Urinary bladder (tissue), 4 donors: ENCODE measurements around the gene ZBTB5. TPM values are rescaled to one million over a fixed set of nuclear protein-coding genes. Genes with fewer than 3 reads are reported as not detected.

Experiments used
- DNase-seq: peaks from one replicate; pipeline ENCODE4 v3.0.0-alpha.2; 2015; ENCODE audit errors: extremely low spot score
- H3K27ac ChIP-seq: one replicate; pipeline ENCODE4 v1.5.1; 2013; ENCODE audit warnings: low read depth, mild to moderate bottlenecking, moderate library complexity
- H3K36me3 ChIP-seq: one replicate; pipeline ENCODE4 v1.6.1; 2013; ENCODE audit warnings: mild to moderate bottlenecking, moderate library complexity; ENCODE audit not compliant: insufficient read depth
- H3K4me1 ChIP-seq: one replicate; pipeline ENCODE4 v1.6.1; 2013; ENCODE audit warnings: mild to moderate bottlenecking, moderate library complexity; ENCODE audit not compliant: insufficient read depth
- H3K4me3 ChIP-seq: one replicate; pipeline ENCODE4 v1.5.1; 2013; ENCODE audit warnings: low read depth, low read length
- WGBS: extraction: QIAGEN DNeasy Blood & Tissue Kit; methylation state at CpG from one replicate; pipeline ENCODE4 v1.1.7; 2013; 5-methylcytosine and 5-hydroxymethylcytosine counted together
- polyA plus RNA-seq: library from polyadenylated mRNA; stranded (reverse); fragments of 200-250 nt; gene quantifications from one replicate; pipeline ENCODE4 v1.2.3, GENCODE V29; 2013
- total RNA-seq: library from RNA; depleted of rRNA; stranded (reverse); fragments of >200 nt; gene quantifications from one replicate; pipeline ENCODE4 v1.2.3, GENCODE V29; 2014
- donor health status: healthy with polysubstance abuse.
- donor health status: healthy.

The ZBTB5 gene
- total and polyA plus RNA-seq, 2 donors = 8.1 to 14.2 TPM

DNA sequence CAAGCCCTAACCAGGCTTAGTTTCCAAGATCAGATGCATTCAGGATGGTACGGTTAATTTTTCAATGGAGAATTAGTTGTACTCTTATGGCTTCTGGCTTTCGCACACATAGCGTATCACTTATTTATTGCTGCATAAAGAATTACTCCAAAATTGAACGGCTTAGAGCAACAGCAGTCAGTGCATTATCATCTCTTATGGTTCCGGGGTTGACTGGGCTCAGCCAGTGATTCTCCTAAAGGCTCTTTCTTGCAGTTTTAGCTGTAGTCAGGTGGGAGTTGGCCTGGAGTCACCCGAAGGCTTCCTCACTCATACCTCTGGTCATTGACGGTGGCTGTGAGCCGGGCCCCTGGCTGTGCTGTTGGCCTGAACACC lies 43.3 kb downstream of the ZBTB5 start:
- Histone ChIP-seq H3K4me3 (peak overlapping the region; percentile 66), H3K4me1 (no peaks in the 10 kb centered on the region), H3K36me3 (no peaks in the 10 kb centered on the region), H3K27ac (peak overlapping the region; percentile 77)
- DNase-seq = no peak
- 58% methylated on average over 8 of the region's 8 CpGs for WGBS

- Histone ChIP-seq H3K4me3 (no peak overlapping the region), H3K27ac (no peak overlapping the region), H3K4me1 (no peaks in the 10 kb centered on the region), H3K36me3 (no peaks in the 10 kb centered on the region)
- no peak for DNase-seq
- WGBS = 81% methylated on average over 12 of the region's 12 CpGs
Measured at GRCh38 chr9:37420271-37421215, 44.7 kb downstream of the ZBTB5 start.

DNA sequence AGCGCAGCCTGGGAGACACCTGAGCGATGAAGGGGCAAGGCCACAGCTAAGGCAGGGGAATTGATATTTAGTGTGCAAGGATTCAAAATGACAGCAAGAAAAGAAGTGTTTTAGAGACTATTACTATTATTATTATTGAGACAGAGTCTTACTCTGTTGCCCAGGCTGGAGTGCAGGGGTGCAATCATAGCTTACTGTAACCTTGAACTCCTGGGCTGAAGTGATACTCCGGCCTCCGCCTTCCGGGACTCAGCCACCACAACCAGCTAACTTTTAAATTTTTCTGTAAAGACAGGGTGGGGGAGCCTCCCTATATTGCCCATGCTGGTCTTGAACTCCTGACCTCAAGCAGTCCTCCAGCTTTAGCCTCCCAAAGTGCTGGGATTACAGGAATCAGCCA lies 46.0 kb downstream of the ZBTB5 start:
- H3K27ac ChIP-seq = no peak overlapping the region
- no peak for DNase-seq
- no peak overlapping the region for H3K4me3 ChIP-seq
- H3K36me3 ChIP-seq = no peaks in the 10 kb centered on the region
- 98% methylated on average over 5 of the region's 5 CpGs for WGBS
- H3K4me1 ChIP-seq = no peaks in the 10 kb centered on the region

- 87% methylated on average over 9 of the region's 9 CpGs for WGBS
- H3K4me3 ChIP-seq = no peak overlapping the region
- no peaks in the 10 kb centered on the region for H3K4me1 ChIP-seq
- DNase-seq = no peak
- no peaks in the 10 kb centered on the region for H3K36me3 ChIP-seq
- H3K27ac ChIP-seq = no peak overlapping the region
Measured at GRCh38 chr9:37417857-37418618, 47.2 kb downstream of the ZBTB5 start.

DNA sequence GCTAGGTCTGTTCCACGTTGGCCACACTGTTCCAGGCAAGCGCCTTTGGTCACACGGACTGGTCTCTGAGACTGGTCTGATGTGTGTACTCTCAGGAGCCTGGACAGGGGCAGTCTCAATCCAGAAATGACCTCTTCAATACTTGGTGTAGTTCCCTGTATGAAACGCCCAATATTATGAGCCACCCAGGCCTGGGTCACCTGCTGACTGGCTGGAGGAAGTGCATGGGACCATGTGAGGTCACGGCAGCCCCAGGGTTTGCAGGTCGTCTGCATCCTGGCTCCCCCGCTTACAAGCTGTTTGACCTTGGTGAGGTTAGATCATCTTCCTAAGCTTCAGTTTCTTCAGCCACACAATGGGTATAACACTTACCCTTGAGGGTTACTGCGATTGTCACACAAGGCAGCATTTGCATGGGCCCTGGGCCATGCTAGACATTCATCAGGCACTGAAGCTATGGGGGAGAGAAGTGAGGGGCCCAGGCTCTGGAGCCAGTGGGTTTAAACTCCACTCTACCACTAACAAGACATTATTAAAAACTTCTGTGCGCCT lies 47.9 kb downstream of the ZBTB5 start:
- DNase-seq = no peak
- H3K27ac ChIP-seq = no peak overlapping the region
- H3K36me3 ChIP-seq = no peaks in the 10 kb centered on the region
- H3K4me3 ChIP-seq = no peak overlapping the region
- whole genome bisulfite sequencing = 90% methylated on average over 9 of the region's 9 CpGs
- no peaks in the 10 kb centered on the region for H3K4me1 ChIP-seq

DNA sequence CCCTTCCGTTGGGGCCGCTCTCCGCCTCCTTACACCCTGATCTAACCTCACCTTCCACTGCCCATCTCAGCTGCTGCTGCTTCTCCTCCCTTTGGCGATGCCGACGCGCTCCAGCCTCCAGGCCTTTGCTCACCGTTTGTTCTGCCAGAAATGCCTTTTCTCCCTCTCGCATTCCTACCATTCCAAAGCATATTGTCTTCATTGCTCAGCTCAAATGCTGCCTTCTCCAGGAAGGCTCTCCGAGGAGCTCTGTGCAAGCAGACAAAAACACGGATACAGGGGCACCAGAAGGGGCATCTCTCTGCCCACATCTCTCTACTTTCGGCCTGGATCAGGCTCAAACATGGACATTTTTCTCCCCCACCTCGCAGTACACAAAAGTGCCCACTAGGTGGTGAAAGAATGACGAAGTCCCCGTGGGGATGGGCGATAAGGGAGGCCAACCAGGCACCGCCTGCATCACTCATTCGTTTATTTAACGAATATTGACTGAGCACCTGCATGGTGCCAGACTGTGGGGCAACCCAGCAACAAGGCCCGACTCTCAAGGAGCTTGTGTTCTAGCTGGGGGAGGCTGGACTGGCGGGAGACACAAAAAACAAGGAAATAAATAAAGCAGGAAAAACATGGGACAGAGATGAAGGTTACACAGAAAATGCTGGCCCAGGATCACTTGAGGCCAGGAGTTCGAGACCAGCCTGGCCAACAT lies 50.1 kb downstream of the ZBTB5 start:
- peak; percentile 43 for DNase-seq
- Histone ChIP-seq H3K4me3 (no peak overlapping the region), H3K36me3 (no peaks in the 10 kb centered on the region), H3K27ac (no peak overlapping the region), H3K4me1 (no peaks in the 10 kb centered on the region)
- WGBS = 19% methylated on average over 22 of the region's 22 CpGs

DNA sequence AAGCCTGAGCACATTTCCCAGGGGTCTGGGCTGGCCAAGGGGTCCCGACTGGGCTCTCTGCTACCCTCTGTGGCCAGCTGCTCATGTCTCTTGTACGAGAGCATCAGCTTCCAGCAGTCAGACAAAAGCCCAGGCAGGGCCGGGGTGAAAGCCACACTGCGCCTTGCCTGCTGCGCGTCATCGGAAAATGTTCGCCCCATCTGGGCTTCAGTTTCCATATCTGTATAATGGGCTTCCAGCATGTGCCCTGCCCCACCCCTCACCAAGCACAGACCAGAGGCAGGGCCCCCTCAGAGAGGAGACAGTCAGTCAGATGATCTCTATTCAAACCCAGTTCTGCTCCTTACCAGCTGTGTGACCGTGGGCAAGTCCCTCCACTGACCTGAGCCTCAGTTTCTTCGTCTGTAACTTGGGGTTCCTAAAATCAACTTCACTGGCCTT lies 50.7 kb downstream of the ZBTB5 start:
- Histone ChIP-seq H3K4me1 (no peaks in the 10 kb centered on the region), H3K36me3 (no peaks in the 10 kb centered on the region), H3K27ac (no peak overlapping the region), H3K4me3 (no peak overlapping the region)
- no peak for DNase-seq
- WGBS = 88% methylated on average over 10 of the region's 10 CpGs

DNA sequence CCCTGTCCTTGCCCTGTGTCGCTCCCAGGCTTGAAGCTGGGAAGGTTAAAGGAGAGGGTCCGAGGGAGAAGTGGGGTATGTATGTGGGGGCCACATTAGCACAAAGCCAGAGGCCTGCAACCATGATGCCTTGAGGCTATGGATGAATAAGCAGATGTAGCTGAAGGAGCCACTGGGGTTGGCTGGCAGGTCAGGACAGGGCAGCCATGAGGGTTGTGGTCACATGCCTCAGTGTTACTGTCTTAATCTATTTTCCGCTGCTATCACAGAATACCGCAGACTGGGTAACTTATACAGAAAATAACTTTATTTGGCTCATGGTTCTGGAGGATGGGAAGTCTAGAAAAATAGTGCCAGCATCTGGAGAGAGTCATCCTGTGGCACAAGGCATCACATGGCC lies 51.9 kb downstream of the ZBTB5 start:
- Histone ChIP-seq H3K4me1 (no peaks in the 10 kb centered on the region), H3K36me3 (no peaks in the 10 kb centered on the region), H3K4me3 (no peak overlapping the region), H3K27ac (no peak overlapping the region)
- 90% methylated on average over 4 of the region's 4 CpGs for WGBS
- no peak for DNase-seq

DNA sequence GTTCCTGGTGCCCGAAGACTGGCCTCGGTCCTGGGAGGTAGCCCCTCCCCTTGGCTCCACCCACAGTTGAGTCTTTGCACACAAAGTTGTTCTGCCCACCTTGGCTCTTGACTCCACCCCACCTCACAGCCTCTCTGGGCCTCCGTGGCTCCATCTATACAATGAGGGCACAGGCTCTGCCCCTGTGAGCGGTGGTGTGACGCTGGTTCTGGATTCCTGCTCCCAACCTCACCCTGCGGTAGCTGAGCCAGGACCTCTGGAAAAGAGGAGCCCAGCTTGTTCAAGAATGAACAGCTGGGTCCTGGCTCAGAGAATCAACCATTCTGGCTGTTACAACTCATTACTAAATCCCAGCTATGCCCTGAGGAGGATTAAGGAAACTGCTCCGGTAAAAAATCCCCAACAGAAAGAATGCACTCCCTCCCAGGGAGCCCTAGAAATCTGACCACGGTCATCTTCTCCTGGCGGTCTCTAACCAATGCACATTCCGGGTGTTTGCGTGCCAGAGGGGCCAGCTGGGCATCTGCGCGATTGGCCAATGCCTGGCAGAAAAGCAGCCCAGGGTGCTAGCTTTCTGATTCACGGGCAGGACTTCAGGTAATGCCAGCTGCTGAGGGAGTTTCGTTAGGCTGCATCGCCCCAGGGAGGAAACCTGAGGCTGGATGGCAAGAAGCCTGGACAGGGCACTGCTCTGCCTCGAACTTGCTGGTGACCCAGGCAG lies 52.7 kb downstream of the ZBTB5 start:
- H3K4me3 ChIP-seq = no peak overlapping the region
- H3K36me3 ChIP-seq = no peaks in the 10 kb centered on the region
- DNase-seq = no peak
- 65% methylated on average over 17 of the region's 17 CpGs for WGBS
- no peak overlapping the region for H3K27ac ChIP-seq
- H3K4me1 ChIP-seq = no peaks in the 10 kb centered on the region

GRCh38 chr9:37410969-37411785 lies 54.1 kb downstream of the ZBTB5 start:
- Histone ChIP-seq H3K4me3 (no peak overlapping the region), H3K36me3 (no peaks in the 10 kb centered on the region), H3K27ac (no peak overlapping the region), H3K4me1 (no peaks in the 10 kb centered on the region)
- 82% methylated on average over 13 of the region's 13 CpGs for WGBS
- DNase-seq = no peak

GRCh38 chr9:37410354-37410861 lies 54.8 kb downstream of the ZBTB5 start:
- no peak for DNase-seq
- Histone ChIP-seq H3K27ac (no peak overlapping the region), H3K4me1 (no peaks in the 10 kb centered on the region), H3K4me3 (no peak overlapping the region), H3K36me3 (no peaks in the 10 kb centered on the region)
- 90% methylated on average over 9 of the region's 9 CpGs for WGBS
